NT2/D1 (cell line): Measurements from ENCODE around the gene IFI27L1.
A peak's percentile ranks its signal among the peaks of the same experiment; 100 is the strongest.

Experiments used
- DNase-seq: peaks from one replicate; pipeline ENCODE4 v3.0.0-alpha.2; 2011; ENCODE audit warnings: low read depth, low spot score
- H3K27me3 ChIP-seq: 2 replicates; pipeline ENCODE4 v1.6.0; 2011; ENCODE audit warnings: mild to moderate bottlenecking; ENCODE audit not compliant: insufficient read length, insufficient read depth
- H3K36me3 ChIP-seq: 2 replicates; pipeline ENCODE4 v1.6.1; 2011; ENCODE audit warnings: mild to moderate bottlenecking, low read length, mixed read lengths; ENCODE audit not compliant: insufficient read depth, insufficient read length
- H3K4me1 ChIP-seq: 2 replicates; pipeline ENCODE4 v1.5.1; 2011; ENCODE audit not compliant: insufficient read depth, insufficient read length
- H3K4me3 ChIP-seq: 2 replicates; pipeline ENCODE4 v1.5.1; 2011; ENCODE audit warnings: low read depth; ENCODE audit not compliant: insufficient read length
- H3K9ac ChIP-seq: 2 replicates; pipeline ENCODE4 v1.6.0; 2011; ENCODE audit warnings: low read depth; ENCODE audit not compliant: insufficient read length
- H3K9me3 ChIP-seq: 2 replicates; pipeline ENCODE4 v1.5.1; 2011; ENCODE audit warnings: mild to moderate bottlenecking, low read length; ENCODE audit not compliant: insufficient read depth
- SUZ12 ChIP-seq: IDR thresholded peaks from 2 replicates; pipeline ENCODE4 v1.6.1; 2011; ENCODE audit not compliant: insufficient read length, insufficient read depth; ENCODE audit errors: extremely low read depth
- YY1 ChIP-seq: IDR thresholded peaks from 2 replicates; pipeline ENCODE4 v1.6.1; 2011; ENCODE audit not compliant: insufficient read length, insufficient read depth
- ZNF274 ChIP-seq: IDR thresholded peaks from 2 replicates; pipeline ENCODE4 v1.6.1; 2011; ENCODE audit warnings: mild to moderate bottlenecking, low read depth, low read length

The IFI27L1 gene

GRCh38 chr14:94081386-94081820, 293 bp downstream of the IFI27L1 start:
- H3K36me3 ChIP-seq = peaks cover 32% of the 10 kb centered on the region
- H3K4me1 ChIP-seq = no peaks in the 10 kb centered on the region
- peak overlapping the region; percentile 96 for H3K4me3 ChIP-seq
- no peak for DNase-seq
- no peak for TF ChIP-seq SUZ12
- no peak for TF ChIP-seq ZNF274
- TF ChIP-seq YY1 = no peak
- H3K27me3 ChIP-seq = no peaks in the 10 kb centered on the region
- peaks cover 7% of the 10 kb centered on the region for H3K9me3 ChIP-seq
- H3K9ac ChIP-seq = peak overlapping the region; percentile 93

DNA sequence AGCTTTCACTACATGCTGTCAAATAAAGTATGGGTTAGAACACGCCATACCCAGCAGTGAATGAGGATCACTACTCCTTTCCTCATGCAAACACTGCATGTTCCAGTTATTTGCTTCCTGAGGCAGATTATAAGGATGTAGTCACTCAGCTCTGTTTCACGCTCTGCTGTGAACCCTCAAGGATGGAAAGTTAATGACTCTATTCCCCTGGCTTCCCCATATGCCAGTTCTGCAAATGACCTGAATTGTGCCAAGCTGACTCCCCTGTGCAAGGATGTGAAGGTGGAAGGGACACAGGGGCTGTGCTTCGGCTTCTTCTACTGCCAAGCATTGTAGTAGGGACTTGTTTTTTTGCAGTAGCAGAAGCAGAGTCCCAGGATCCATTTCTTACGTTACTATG, 6.8 kb downstream of the IFI27L1 start:
- Histone ChIP-seq H3K36me3 (peaks cover 3% of the 10 kb centered on the region), H3K9me3 (no peaks in the 10 kb centered on the region), H3K4me1 (no peaks in the 10 kb centered on the region), H3K9ac (no peak overlapping the region), H3K4me3 (no peak overlapping the region), H3K27me3 (no peaks in the 10 kb centered on the region)
- TF ChIP-seq ZNF274 (no peak), SUZ12 (no peak), YY1 (no peak)
- no peak for DNase-seq

- no peaks in the 10 kb centered on the region for H3K4me1 ChIP-seq
- H3K4me3 ChIP-seq = no peak overlapping the region
- H3K9ac ChIP-seq = no peak overlapping the region
- no peaks in the 10 kb centered on the region for H3K27me3 ChIP-seq
- TF ChIP-seq ZNF274 (no peak), YY1 (no peak), SUZ12 (no peak)
- H3K9me3 ChIP-seq = no peaks in the 10 kb centered on the region
- peaks cover 3% of the 10 kb centered on the region for H3K36me3 ChIP-seq
- no peak for DNase-seq
Measured at GRCh38 chr14:94088516-94088915, 7.4 kb downstream of the IFI27L1 start.

DNA sequence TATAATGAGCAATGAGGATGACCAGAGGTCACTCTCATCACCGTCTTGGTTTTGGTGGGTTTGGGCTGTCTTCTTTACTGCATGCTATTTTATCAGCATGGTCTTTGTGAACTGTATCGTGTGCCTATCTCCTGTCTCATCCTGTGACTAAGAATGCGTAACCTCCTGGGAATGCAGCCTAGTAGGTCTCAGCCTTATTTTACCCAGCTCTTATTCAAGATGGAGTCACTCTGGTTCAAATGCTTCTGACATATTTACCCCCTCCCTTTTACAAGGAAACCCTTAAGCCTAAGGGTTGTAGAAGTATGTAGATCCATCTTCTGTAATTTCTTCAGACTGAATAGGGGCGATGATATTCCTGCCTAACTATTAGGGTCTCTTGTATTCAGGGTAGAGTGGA, 8.4 kb downstream of the IFI27L1 start:
- Histone ChIP-seq H3K9ac (no peak overlapping the region), H3K4me1 (no peaks in the 10 kb centered on the region), H3K9me3 (no peaks in the 10 kb centered on the region), H3K27me3 (no peaks in the 10 kb centered on the region), H3K36me3 (peaks cover 3% of the 10 kb centered on the region), H3K4me3 (no peak overlapping the region)
- TF ChIP-seq SUZ12 (no peak), YY1 (no peak), ZNF274 (no peak)
- no peak for DNase-seq

GRCh38 chr14:94093418-94093817, 12.3 kb downstream of the IFI27L1 start:
- no peak overlapping the region for H3K4me3 ChIP-seq
- no peak for TF ChIP-seq SUZ12
- no peak for TF ChIP-seq ZNF274
- no peak for TF ChIP-seq YY1
- H3K9me3 ChIP-seq = no peaks in the 10 kb centered on the region
- DNase-seq = no peak
- H3K36me3 ChIP-seq = peaks cover 22% of the 10 kb centered on the region
- H3K27me3 ChIP-seq = no peaks in the 10 kb centered on the region
- no peaks in the 10 kb centered on the region for H3K4me1 ChIP-seq
- no peak overlapping the region for H3K9ac ChIP-seq

DNA sequence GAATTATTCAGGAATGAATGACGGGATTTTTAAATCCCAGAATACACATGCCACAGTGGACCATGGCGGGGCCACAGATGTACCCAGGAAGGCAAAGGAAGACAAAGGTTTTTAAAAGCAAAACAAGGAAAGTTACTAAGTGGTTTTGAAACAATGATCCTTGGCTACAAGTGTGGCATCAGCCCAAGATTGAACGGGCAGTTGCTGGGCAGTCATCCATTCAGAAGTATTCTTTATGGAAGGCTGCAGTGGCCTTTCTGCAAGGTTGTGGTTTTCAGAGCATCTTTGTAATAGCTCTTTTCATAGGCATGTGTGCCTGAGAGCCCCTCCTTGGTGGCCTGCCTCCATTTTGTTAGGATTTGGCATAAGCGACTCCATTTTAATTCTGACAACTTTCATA, 16.0 kb downstream of the IFI27L1 start:
- Histone ChIP-seq H3K36me3 (peaks cover 34% of the 10 kb centered on the region), H3K9ac (no peak overlapping the region), H3K4me1 (no peaks in the 10 kb centered on the region), H3K9me3 (no peaks in the 10 kb centered on the region), H3K27me3 (no peaks in the 10 kb centered on the region), H3K4me3 (no peak overlapping the region)
- DNase-seq = no peak
- TF ChIP-seq SUZ12 = no peak
- no peak for TF ChIP-seq YY1
- no peak for TF ChIP-seq ZNF274

- no peak for DNase-seq
Measured at GRCh38 chr14:94098326-94098992, 17.3 kb downstream of the IFI27L1 start.

More at GRCh38 chr14:94098326-94098992, 17.3 kb downstream of the IFI27L1 start:
- peaks cover 41% of the 10 kb centered on the region for H3K36me3 ChIP-seq
- H3K4me3 ChIP-seq = no peak overlapping the region
- TF ChIP-seq YY1 = no peak
- TF ChIP-seq ZNF274 = no peak
- TF ChIP-seq SUZ12 = no peak
- no peaks in the 10 kb centered on the region for H3K4me1 ChIP-seq
- H3K9ac ChIP-seq = no peak overlapping the region
- no peaks in the 10 kb centered on the region for H3K27me3 ChIP-seq
- H3K9me3 ChIP-seq = no peaks in the 10 kb centered on the region
